ENCODE results near the gene ZNF768. TPM values are rescaled to one million over a fixed set of nuclear protein-coding genes. Genes with fewer than 3 reads are reported as not detected.

The ZNF768 gene
- total and polyA plus RNA-seq, 2 of the 13 experiments (the other 11 are each of a cell fraction or from before 2014, with no cell fraction given): 26.7 to 34.4 TPM

- TF ChIP-seq PBX3 (CRISPR knock-in tag; IDR thresholded peaks at IDR 0.05; ENCODE audit: borderline replicate concordance) (no peak), POLR2A (IDR thresholded peaks at IDR 0.05; ENCODE audit: insufficient read depth in 1 of 2, low read depth in 2 of 2, low read length in 2 of 2) (peak in 1 of 2 experiments; percentile 64; a peak in 2 of 4 replicates), WIZ (CRISPR knock-in tag; IDR thresholded peaks at IDR 0.05) (0 out of 2 replicates have a peak, but pooled peaks have one; percentile 40), ETV5 (CRISPR knock-in tag; IDR thresholded peaks at IDR 0.05; ENCODE audit: borderline replicate concordance) (peak; percentile 14; the same call in 1 of the 2 replicates), NONO (IDR thresholded peaks at IDR 0.05) (no peak), NONO (CRISPR knock-in tag; conservative IDR thresholded peaks at IDR 0.05) (0 out of 2 replicates have a peak, but pooled peaks have one; percentile 45), MEF2D (CRISPR knock-in tag; IDR thresholded peaks at IDR 0.05) (peak; percentile 66; the same call in 1 of the 2 replicates), MTA1 (CRISPR knock-in tag; IDR thresholded peaks at IDR 0.05; ENCODE audit: borderline replicate concordance) (0 out of 2 replicates have a peak, but pooled peaks have one; percentile 35), ZNF775 (CRISPR knock-in tag; IDR thresholded peaks at IDR 0.05; ENCODE audit: borderline replicate concordance) (no peak)
- TF ChIP-seq, protein P1, sequence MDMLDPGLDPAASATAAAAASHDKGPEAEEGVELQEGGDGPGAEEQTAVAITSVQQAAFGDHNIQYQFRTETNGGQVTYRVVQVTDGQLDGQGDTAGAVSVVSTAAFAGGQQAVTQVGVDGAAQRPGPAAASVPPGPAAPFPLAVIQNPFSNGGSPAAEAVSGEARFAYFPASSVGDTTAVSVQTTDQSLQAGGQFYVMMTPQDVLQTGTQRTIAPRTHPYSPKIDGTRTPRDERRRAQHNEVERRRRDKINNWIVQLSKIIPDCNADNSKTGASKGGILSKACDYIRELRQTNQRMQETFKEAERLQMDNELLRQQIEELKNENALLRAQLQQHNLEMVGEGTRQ (IDR thresholded peaks at IDR 0.05; ENCODE audit: low read depth, low read length): no peak
- TF ChIP-seq, protein P1 (CRISPR knock-in tag; IDR thresholded peaks at IDR 0.05; ENCODE audit: borderline replicate concordance): 0 out of 2 replicates have a peak, but pooled peaks have one; percentile 39
Measured at GRCh38 chr16:30539000-30539964, 12.9 kb upstream of the ZNF768 start (continued).

Measured in HepG2 (cell line).